BLaER1 treated with 17β-estradiol and CSF1 and Interleukin-3, amounts not matched to agents 10 nM and 100 nM (cell line): Measurements from ENCODE around the gene CD40LG.
A peak's percentile ranks its signal among the peaks of the same experiment; 100 is the strongest.

Experiments
- H3K27ac ChIP-seq, 11 experiments: shearing (Covaris generic); formaldehyde crosslinking; 2 replicates each; pipeline ENCODE4 v1.8.1; 2022
- H3K27me3 ChIP-seq, 11 experiments: shearing (Covaris generic); formaldehyde crosslinking; 2 replicates each; pipeline ENCODE4 v1.8.1; 2022
- H3K36me3 ChIP-seq, 11 experiments: shearing (Covaris generic); formaldehyde crosslinking; 2 replicates each; pipeline ENCODE4 v1.8.1; 2022
- H3K4me1 ChIP-seq, 10 experiments: shearing (Covaris generic); formaldehyde crosslinking; 2 replicates each; pipeline ENCODE4 v1.8.1; 2022
- H3K4me2 ChIP-seq, 11 experiments: shearing (Covaris generic); formaldehyde crosslinking; 2 replicates each; pipeline ENCODE4 v1.8.1; 2022
- H3K4me3 ChIP-seq, 10 experiments: shearing (Covaris generic); formaldehyde crosslinking; 2 replicates each; pipeline ENCODE4 v1.8.1; 2022
- H3K9ac ChIP-seq, 11 experiments: shearing (Covaris generic); formaldehyde crosslinking; 2 replicates each; pipeline ENCODE4 v1.8.1; 2022
- H3K9me3 ChIP-seq, 11 experiments: shearing (Covaris generic); formaldehyde crosslinking; replicated peaks in 1 of 11; 2 replicates each; pipeline ENCODE4 v1.8.1; 2022
- H4K20me1 ChIP-seq, 11 experiments: shearing (Covaris generic); formaldehyde crosslinking; 2 replicates each; pipeline ENCODE4 v1.8.1; 2022
- Cebpa-rat ChIP-seq, 11 experiments: shearing (Covaris generic); IDR thresholded peaks; 2 replicates each; pipeline ENCODE4 v1.8.1; 2022

The CD40LG gene

GRCh38 chrX:136674270-136674985 is 26.5 kb downstream of the CD40LG start:
- H3K36me3 ChIP-seq: peaks cover 0 to 84% (median 26%) of the 10 kb centered on the region in 11 experiments; a peak in 11 of 22 replicates
- no peak overlapping the region for H3K4me2 ChIP-seq
- no peaks in the 10 kb centered on the region for H3K9me3 ChIP-seq
- no peak overlapping the region for H3K4me3 ChIP-seq
- H3K9ac ChIP-seq: no peak overlapping the region
- TF ChIP-seq Cebpa-rat (IDR thresholded peaks at IDR 0.05): no peak
- H3K27me3 ChIP-seq: peaks cover 69 to 100% (median 98%) of the 10 kb centered on the region in 11 experiments
- peaks cover 0 to 7% (median 0%) of the 10 kb centered on the region in 11 experiments; a peak in 4 of 22 replicates for H4K20me1 ChIP-seq
- no peak overlapping the region for H3K27ac ChIP-seq
- H3K4me1 ChIP-seq: no peaks in the 10 kb centered on the region

GRCh38 chrX:136679531-136679930 is 31.6 kb downstream of the CD40LG start:
- Histone ChIP-seq H3K4me3 (no peak overlapping the region), H3K36me3 (peaks cover 0 to 80% (median 33%) of the 10 kb centered on the region in 11 experiments; a peak in 15 of 22 replicates), H3K9me3 (peaks cover 0 to 4% (median 0%) of the 10 kb centered on the region in 11 experiments; a peak in 1 of 22 replicates), H3K4me1 (no peaks in the 10 kb centered on the region), H4K20me1 (peaks cover 0 to 7% (median 0%) of the 10 kb centered on the region in 11 experiments; a peak in 4 of 22 replicates), H3K27ac (no peak overlapping the region), H3K4me2 (no peak overlapping the region), H3K9ac (no peak overlapping the region), H3K27me3 (peaks cover 86 to 100% (median 98%) of the 10 kb centered on the region in 11 experiments)
- TF ChIP-seq Cebpa-rat (IDR thresholded peaks at IDR 0.05): no peak

DNA sequence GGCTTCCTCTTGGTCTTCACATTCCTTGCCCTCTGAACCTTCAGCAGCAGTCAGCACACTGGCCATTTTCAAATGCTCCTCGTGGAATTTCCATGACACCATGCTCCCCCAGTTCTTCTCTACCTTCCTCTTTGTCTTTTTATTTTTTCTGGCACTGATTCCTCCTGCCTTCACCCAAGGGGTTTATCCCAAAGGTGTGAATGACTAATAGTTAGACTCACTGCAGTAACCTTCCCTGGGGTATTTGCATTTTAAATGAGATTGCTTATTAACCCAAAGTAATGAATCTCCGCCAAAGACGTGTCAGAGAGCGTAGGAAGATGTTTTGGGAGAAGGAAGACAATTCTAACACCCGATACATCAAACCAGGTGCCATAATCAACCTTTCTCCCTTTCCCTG is 36.2 kb downstream of the CD40LG start:
- Histone ChIP-seq H3K36me3 (peaks cover 0 to 81% (median 48%) of the 10 kb centered on the region in 11 experiments; a peak in 16 of 22 replicates), H3K27me3 (peaks cover 90 to 96% (median 94%) of the 10 kb centered on the region in 11 experiments), H3K27ac (no peak overlapping the region), H3K4me1 (peaks cover 0 to 2% (median 0%) of the 10 kb centered on the region in 10 experiments; a peak in 5 of 20 replicates), H3K4me3 (no peak overlapping the region), H4K20me1 (peaks cover 0 to 6% (median 0%) of the 10 kb centered on the region in 11 experiments; a peak in 2 of 22 replicates), H3K9ac (no peak overlapping the region), H3K9me3 (peaks cover 0 to 4% (median 0%) of the 10 kb centered on the region in 11 experiments; a peak in 2 of 22 replicates), H3K4me2 (no peak overlapping the region)
- TF ChIP-seq Cebpa-rat (IDR thresholded peaks at IDR 0.05): no peak

GRCh38 chrX:136687457-136687856 is 39.5 kb downstream of the CD40LG start:
- H3K27me3 ChIP-seq: peaks cover 90 to 96% (median 94%) of the 10 kb centered on the region in 11 experiments
- H3K36me3 ChIP-seq: peaks cover 0 to 70% (median 25%) of the 10 kb centered on the region in 11 experiments; a peak in 13 of 22 replicates
- no peak overlapping the region for H3K4me3 ChIP-seq

DNA sequence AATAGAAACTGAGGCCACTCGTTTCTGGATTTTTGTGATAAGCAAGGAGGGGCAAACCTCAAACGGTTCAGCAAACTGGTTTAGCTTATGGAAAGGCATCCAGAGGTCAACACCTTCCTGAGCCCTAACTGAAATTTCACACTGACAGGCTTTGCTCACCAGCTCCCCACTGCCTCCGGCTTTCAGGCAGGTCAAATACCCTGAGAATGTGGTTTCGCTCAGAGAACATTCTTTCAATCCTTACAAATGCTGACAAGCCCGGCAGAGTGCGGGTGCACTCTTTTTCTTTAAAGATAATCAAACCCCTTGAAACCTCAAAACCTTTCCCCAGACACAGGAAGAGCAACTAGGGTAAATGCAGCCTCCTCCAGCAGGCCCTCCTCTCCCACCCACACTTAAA is 41.5 kb downstream of the CD40LG start:
- peaks cover 0 to 4% (median 0%) of the 10 kb centered on the region in 11 experiments; a peak in 1 of 22 replicates for H3K9me3 ChIP-seq
- peaks cover 89 to 96% (median 93%) of the 10 kb centered on the region in 11 experiments for H3K27me3 ChIP-seq
- H3K27ac ChIP-seq: no peak overlapping the region
- no peak overlapping the region for H3K9ac ChIP-seq
- TF ChIP-seq Cebpa-rat (IDR thresholded peaks at IDR 0.05): no peak
- peaks cover 0 to 11% (median 3%) of the 10 kb centered on the region in 11 experiments; a peak in 5 of 22 replicates for H4K20me1 ChIP-seq
- peak overlapping the region in 4 of 11 experiments; percentile 5 to 41 (median 18); a peak in 5 of 22 replicates for H3K4me2 ChIP-seq
- H3K36me3 ChIP-seq: peaks cover 0 to 52% (median 20%) of the 10 kb centered on the region in 11 experiments; a peak in 13 of 22 replicates
- H3K4me3 ChIP-seq: no peak overlapping the region
- H3K4me1 ChIP-seq: peaks cover 5 to 28% (median 15%) of the 10 kb centered on the region in 10 experiments; a peak in 17 of 20 replicates

More at GRCh38 chrX:136687457-136687856, 39.5 kb downstream of the CD40LG start:
- Histone ChIP-seq H3K9ac (no peak overlapping the region), H3K4me2 (no peak overlapping the region), H3K27ac (no peak overlapping the region), H3K4me1 (peaks cover 0 to 19% (median 8%) of the 10 kb centered on the region in 10 experiments; a peak in 9 of 20 replicates), H4K20me1 (peaks cover 0 to 6% (median 0%) of the 10 kb centered on the region in 11 experiments; a peak in 2 of 22 replicates), H3K9me3 (peaks cover 0 to 4% (median 0%) of the 10 kb centered on the region in 11 experiments; a peak in 2 of 22 replicates)
- no peak for TF ChIP-seq Cebpa-rat (IDR thresholded peaks at IDR 0.05)

- H4K20me1 ChIP-seq: peaks cover 0 to 21% (median 6%) of the 10 kb centered on the region in 11 experiments; a peak in 6 of 22 replicates
- H3K4me1 ChIP-seq: peaks cover 8 to 31% (median 18%) of the 10 kb centered on the region in 10 experiments; a peak in 17 of 20 replicates
- peaks cover 0 to 35% (median 5%) of the 10 kb centered on the region in 11 experiments; a peak in 7 of 22 replicates for H3K36me3 ChIP-seq
- peak overlapping the region in 3 of 11 experiments; percentile 9 to 16 (median 14); a peak in 1 of 22 replicates for H3K4me2 ChIP-seq
- no peak for TF ChIP-seq Cebpa-rat (IDR thresholded peaks at IDR 0.05)
- H3K9me3 ChIP-seq: no peaks in the 10 kb centered on the region
- H3K4me3 ChIP-seq: no peak overlapping the region
- no peak overlapping the region for H3K9ac ChIP-seq
- no peak overlapping the region for H3K27ac ChIP-seq
- peaks cover 87 to 95% (median 92%) of the 10 kb centered on the region in 11 experiments for H3K27me3 ChIP-seq
Measured at GRCh38 chrX:136691028-136691809, 43.3 kb downstream of the CD40LG start.

DNA sequence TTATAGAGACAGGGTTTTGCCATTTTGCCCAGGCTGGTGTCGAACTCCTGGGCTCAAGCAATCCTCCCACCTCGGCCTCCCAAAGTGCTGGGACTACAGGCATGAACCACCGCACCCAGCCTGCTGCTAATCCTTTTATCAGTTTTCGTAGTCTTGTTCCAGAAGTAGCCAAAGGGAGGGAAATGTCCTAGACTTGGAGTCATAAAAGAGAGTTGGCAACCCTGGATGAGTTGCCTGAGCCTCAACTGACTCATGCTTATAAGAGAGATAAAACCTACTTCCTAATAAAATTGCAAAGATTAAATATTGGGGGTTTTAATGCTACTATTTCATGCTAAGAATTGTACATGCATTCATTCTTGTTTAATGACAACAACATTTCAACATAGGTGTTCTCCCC is 44.3 kb downstream of the CD40LG start:
- TF ChIP-seq Cebpa-rat (IDR thresholded peaks at IDR 0.05): no peak
- peaks cover 93 to 100% (median 98%) of the 10 kb centered on the region in 11 experiments for H3K27me3 ChIP-seq
- no peak overlapping the region for H3K9ac ChIP-seq
- peaks cover 0 to 23% (median 9%) of the 10 kb centered on the region in 11 experiments; a peak in 7 of 22 replicates for H4K20me1 ChIP-seq
- no peak overlapping the region for H3K4me2 ChIP-seq
- peaks cover 0 to 32% (median 5%) of the 10 kb centered on the region in 11 experiments; a peak in 7 of 22 replicates for H3K36me3 ChIP-seq
- H3K4me3 ChIP-seq: no peak overlapping the region
- H3K4me1 ChIP-seq: peaks cover 8 to 31% (median 18%) of the 10 kb centered on the region in 10 experiments; a peak in 17 of 20 replicates
- no peaks in the 10 kb centered on the region for H3K9me3 ChIP-seq
- H3K27ac ChIP-seq: no peak overlapping the region

DNA sequence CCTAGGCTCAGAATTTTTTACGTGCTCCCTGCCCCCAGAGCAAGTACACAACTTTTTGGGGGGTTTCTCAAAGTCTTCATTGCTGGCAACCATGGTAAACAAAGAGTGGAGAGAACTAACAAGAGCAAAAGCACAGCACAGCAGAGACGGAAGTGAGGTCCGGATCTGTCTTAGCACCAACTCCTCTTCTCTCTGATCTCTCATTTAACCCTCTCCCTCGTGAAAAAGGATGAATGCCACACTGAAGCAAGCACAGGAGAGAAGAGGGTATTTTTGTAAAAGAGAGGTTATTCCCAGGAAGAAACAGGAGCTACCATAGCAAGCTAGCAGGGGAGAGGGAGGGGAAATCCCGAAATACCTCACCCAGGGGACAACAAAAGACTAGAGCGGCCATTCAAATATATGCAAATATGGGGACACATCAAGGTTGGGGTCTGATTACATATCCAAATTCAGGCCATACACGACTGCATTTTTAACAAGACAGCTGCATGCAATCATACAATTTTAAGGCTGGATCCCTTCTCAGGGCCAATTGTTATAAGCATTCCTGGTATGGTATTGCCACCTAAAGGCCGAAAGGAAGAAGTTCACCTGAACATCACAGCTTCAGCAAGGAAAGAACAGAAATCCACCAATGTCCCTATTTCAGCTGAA is 46.6 kb downstream of the CD40LG start:
- no peak for TF ChIP-seq Cebpa-rat (IDR thresholded peaks at IDR 0.05)
- H3K9ac ChIP-seq: peak overlapping the region in 5 of 11 experiments; percentile 8 to 39 (median 27); a peak in 3 of 22 replicates
- H3K9me3 ChIP-seq: peaks cover 0 to 11% (median 1%) of the 10 kb centered on the region in 11 experiments; a peak in 7 of 22 replicates
- peak overlapping the region in 9 of 11 experiments; percentile 7 to 56 (median 37); a peak in 13 of 22 replicates for H3K4me2 ChIP-seq
- peaks cover 8 to 24% (median 16%) of the 10 kb centered on the region in 10 experiments; a peak in 17 of 20 replicates for H3K4me1 ChIP-seq
- peak overlapping the region in 2 of 11 experiments; percentile 38 to 49; a peak in 4 of 22 replicates for H3K27ac ChIP-seq
- peaks cover 0 to 23% (median 10%) of the 10 kb centered on the region in 11 experiments; a peak in 7 of 22 replicates for H4K20me1 ChIP-seq
- H3K27me3 ChIP-seq: peaks cover 89 to 97% (median 94%) of the 10 kb centered on the region in 11 experiments
- H3K4me3 ChIP-seq: no peak overlapping the region
- H3K36me3 ChIP-seq: peaks cover 0 to 10% (median 0%) of the 10 kb centered on the region in 11 experiments; a peak in 6 of 22 replicates
